GM21529 (cell line): ENCODE results near the gene PAX1.
A peak's percentile ranks its signal among the peaks of the same experiment; 100 is the strongest.

Experiments used
- ATAC-seq: cut with Tn5 transposase; IDR thresholded peaks from one replicate; pipeline ENCODE4 v1.9.1; 2021; ENCODE audit not compliant: unreplicated experiment

PAX1 gene

DNA sequence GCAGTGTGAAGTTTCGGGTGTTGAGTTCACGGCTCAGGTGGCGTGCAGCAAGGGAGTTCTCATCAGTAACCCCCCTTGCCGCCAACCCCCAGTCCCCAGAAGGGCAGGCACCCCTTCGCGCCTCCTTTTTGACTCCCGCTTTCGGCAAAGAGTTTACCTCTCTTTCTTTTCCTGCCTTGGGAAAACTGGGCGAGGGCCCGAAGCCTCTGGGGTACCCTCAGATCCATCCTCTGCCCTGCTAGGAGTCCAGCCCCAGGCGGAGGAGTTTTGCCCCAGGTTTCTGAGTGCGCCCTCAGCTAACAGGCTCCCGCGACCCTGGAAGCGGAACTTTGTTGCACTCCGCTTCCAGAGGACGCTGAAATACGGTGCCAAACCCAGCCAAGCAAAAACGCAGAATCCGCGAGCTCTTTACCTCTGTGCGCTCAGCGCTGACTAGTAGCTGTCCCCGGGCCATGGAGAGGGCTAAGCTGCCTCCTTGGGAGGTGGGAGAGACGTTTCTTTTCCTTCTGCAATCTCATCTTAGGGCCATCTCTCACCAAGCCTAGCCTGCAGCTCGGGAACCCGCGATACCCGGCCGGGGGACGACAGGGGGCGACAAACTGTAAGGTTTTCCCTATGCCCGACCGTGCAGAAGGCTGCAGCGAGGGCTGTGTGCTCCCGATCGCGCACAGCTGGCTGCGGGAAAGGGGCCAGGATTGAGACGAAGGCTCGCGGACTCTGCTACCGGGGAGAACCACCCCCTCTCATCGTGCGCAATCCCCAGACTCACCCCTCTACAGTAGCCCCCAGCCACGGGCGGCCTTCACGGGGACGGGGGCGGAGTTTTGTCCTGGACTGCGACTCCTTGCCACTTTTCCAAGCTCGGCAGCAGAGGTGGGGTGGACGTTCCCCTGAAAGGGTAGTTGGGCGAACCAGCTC lies 2.7 kb upstream of the PAX1 start:
- ATAC-seq, result no peak

DNA sequence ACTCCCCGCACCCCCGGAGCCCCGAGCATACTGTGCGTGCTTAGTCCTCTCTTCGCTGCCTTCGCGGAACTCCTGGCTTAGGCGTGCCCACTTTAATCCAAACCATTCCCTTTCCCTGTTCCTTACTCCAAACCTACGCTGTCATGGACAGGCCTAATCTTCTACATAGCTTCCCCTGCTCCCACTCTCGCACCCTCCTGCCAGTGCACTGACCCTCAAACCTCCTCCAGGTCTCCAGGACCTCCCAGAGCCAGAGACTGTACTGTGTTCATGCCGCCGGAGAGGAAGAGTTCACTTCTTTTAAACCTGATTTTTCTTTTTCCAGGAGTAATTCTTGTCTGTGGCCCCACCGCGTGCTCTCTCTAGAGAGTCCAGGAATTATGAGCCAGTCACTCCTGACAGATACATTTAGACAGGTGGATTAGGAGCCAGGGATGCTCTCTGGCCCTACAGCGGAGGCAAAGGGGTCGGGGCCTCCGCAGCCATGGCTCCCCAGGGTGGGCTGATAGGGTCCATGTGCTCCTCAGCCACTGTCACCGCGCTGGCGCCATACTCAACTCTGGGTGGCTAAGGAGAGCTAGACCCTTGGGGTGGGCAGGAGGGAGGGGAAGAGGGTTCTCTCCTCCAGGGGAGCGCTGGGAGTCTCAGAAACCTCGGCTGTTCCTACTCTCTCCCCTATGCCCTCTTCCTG lies 1.6 kb upstream of the PAX1 start:
- no peak for ATAC-seq

DNA sequence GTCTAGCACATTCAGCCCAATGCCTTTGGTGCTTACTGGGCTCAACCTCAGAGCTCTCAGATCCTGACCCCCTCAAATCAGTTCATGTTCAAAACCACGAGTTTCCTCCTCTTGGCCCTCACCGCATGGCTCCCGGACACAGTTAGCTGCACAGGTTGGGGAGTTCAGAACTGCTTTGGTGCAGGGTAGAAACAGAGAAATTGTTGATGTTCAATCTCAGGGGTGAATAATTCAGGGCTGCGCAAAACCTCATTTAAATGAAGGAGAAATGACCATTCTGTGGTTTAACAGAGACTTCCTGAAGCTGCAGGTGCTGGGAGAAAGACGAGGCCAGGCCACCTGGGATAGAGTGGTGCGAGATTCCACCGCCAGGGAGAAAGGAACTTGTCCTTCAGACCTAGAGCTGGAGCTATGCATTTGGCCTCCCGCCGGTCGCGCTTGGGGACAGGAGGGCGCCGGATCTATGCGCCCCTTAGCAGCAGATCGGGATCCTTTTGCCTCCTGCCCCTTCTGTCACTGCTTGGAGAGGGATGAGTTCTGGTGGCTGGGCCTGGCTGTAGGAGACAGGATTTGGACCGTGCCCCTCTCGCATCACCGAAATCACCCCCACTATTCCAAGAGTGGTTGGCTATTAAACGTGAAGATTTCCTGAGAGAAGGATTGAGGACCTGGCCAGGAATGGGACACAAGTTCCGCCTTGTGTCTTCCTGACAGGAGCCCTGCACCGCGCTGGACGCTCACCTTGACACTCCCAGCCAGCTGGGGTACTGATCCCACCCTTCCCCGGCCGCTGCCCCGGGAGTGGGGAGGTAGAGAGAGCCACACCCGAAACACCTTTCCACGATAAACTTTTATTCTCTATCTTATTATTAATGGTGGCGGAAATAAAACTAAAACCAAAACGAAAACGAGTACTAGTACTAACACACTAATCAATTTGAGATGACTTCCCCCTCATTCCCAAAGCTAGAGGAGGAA lies 767 bp upstream of the PAX1 start:
- no peak for ATAC-seq

DNA sequence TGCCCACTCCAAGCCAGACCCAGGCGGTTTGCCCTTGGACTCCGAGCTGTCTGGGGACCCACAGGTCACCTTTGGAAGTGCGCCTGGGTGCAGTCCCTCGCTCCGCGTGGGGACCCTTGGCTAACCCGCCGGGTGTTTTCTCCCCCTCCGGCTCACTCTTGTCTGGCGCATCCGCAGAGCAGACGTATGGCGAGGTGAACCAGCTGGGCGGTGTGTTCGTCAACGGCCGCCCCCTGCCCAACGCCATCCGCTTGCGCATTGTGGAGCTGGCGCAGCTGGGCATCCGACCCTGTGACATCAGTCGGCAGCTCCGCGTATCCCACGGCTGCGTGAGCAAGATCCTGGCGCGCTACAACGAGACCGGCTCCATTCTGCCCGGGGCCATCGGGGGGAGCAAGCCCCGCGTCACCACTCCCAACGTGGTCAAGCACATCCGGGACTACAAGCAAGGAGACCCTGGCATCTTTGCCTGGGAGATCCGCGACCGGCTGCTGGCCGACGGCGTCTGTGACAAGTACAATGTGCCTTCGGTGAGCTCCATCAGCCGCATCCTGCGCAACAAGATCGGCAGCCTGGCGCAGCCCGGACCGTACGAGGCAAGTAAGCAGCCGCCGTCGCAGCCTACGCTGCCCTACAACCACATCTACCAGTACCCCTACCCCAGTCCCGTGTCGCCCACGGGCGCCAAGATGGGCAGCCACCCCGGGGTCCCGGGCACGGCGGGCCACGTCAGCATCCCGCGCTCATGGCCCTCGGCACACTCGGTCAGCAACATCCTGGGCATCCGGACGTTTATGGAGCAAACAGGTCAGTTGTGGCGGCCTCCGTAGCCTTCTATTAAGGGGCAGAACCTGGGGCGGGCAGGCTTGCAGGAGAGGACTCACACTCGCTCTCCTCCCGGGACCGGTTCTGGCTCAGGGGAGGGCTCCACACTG lies 1.1 kb downstream of the PAX1 start:
- ATAC-seq, result no peak

DNA sequence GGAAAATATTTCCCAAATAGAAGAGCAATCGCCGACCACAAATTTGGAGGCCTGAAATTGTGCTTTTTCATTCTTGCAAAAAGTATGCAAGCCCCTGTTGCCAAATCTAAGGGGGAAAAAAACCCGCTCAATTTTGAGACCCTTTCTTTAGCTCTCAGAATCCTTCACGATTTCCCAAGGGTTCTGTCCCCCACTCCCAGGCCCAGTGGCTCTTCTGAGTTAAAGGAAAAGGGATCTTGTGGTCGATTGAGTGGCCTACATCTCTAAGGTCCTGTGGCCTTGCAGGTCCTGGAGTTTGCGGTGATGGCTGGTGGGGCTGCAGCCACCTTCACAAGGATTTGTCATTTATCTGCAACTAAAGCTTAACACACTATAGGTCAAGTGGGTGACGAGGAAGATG lies 1.8 kb downstream of the PAX1 start:
- no peak for ATAC-seq

DNA sequence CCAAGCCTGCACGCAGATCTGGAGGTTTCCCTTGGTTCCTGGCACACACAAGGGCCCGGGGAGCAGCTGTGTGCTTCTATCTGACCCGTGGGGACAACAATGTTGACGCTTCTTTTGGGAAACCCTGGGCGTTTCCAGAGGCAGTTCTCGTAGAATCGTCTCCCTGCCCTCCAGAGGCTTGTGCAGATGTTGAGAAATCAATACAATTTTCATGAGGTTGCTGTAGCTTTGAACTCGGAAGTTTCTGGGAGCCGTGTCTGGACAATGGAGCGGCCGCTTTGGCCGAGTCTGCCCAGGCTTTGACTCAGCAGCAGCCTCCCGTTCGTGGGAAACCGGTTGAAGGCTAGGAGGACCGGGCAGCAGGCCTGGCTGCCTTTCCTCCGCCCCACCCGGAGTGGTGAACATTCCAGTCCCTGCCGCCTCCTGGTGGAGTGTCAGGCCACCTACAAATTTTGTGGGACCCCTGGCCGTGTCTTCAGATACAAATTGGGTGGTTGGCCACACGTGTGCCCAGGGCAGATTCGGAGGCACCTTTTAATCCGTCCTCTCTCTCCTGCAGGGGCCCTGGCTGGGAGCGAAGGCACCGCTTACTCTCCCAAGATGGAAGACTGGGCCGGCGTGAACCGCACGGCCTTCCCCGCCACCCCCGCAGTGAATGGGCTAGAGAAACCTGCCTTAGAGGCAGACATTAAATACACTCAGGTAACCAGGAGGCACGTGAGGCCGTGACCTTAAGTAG lies 2.7 kb downstream of the PAX1 start:
- ATAC-seq, result no peak

DNA sequence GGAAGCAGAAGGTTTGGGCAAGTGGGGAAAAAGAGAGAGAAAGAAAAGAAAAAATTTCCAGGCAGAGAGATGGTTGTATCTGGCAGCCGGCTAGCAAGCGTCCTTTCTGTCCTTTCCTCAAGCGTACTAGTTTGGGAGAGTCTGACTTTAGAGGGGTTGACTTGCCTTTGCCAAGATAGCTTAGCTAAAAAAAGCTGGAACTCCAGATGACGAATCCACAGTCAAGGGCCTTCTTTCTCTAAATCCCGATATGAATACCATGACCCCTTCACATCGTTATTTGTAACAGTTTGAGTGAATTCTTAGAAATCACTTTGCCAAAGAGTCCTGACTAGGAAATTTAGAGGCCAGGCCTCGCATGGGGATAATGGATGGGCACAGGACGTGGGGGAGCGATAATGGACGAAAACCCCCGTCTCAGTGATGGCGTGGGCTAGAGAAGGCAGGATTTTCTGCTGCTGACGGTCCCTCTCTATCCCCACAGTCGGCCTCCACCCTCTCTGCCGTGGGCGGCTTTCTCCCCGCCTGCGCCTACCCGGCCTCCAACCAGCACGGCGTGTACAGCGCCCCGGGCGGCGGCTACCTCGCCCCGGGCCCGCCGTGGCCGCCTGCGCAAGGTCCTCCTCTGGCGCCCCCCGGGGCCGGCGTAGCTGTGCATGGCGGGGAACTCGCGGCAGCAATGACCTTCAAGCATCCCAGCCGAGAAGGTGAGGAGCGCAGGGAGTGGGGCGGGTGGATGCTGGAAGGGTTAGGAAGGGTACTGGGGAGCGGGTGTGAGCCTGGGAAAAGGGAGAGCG lies 3.5 kb downstream of the PAX1 start:
- no peak for ATAC-seq

DNA sequence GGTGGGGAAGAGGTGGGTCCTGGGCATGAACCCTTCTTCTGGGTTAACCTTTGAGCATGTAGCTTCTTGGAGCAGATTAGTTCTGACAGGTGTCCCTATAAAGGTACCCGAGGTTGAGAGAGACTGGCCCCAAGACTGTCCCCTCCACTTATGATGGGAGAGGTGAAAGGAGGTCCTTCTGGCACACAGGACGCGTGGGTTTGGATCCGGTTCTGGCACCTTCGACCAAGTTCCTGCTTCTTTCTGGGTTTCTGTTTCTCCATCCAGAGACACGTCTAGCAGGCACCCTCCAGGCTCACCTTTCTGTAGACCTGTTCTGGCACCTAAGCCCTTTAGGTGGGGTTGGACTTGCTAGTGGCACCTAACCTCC lies 4.1 kb downstream of the PAX1 start:
- no peak for ATAC-seq

DNA sequence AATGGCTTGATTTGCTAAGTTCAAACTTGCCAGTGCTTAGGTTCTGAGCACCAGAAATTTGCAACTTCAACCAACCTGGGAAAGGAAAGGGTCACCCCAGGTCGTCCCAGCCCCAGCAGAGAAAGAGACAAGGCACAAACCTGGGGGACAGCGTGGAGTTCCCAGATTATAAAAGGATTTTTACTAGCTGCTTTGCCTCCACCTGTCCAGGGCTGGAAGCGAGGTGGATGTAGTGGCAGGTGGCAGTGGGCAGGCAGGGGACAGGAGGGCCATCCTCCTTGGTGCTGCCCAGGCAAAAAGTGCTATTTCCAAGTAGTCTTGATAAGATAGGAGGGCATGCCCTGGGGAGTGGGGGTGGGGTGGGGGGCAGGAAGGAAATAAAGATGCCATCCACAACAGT lies 4.9 kb downstream of the PAX1 start:
- ATAC-seq, result no peak

DNA sequence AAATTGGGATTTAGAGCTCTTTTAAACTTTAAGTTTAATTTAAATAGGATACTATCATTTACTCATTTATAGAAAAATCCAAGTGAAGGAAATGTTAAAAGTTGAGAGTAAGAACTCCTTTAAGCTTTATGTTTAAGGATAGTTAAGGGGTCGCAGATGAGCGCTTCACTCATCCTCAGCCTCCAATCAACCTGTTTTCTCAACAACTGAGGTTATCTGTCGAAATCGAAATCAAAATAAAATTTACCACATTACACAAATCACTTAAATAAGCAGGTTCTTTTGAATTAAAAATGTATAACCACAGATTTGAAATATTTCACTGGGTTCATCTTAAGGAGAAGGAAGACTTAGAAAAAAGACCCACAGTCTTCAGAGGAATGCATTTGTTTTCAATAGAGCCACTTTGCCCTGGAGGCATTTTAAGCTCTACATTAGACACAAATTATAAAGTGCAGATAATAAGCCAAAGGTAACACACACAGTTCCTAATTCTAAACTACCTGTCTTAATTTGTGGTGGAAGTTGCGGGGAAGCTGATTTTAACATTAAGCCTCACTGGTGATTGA lies 5.5 kb downstream of the PAX1 start:
- ATAC-seq, result no peak

DNA sequence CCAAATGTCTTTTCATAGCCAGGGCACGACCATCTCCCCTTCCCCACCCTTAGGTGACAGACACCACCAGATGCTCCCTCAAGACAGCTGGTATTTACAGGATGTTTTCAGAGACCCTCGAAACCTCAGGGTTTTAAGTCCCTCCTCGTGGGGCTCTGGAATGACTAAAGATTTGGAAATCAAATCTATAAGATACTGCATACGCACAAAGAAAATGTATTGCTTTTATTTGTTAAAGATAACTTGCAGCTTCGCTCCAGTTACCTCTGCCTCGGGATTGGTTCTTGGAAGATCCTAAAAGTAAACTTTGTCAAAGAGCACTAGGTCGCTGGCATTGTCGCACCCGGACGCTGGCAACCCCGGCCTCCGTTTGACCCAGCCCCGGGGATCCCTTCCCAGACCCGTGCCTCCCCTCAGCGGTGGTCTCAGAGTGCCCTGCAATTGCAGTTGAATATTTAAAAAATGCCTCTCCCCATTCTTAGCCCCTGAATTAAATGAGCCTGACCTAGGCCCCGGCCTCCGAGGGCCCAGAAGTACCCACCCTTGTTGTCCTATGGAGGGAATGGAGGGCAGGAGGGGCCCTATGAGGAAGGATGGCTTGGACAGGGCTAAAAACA lies 7.1 kb downstream of the PAX1 start:
- no peak for ATAC-seq

DNA sequence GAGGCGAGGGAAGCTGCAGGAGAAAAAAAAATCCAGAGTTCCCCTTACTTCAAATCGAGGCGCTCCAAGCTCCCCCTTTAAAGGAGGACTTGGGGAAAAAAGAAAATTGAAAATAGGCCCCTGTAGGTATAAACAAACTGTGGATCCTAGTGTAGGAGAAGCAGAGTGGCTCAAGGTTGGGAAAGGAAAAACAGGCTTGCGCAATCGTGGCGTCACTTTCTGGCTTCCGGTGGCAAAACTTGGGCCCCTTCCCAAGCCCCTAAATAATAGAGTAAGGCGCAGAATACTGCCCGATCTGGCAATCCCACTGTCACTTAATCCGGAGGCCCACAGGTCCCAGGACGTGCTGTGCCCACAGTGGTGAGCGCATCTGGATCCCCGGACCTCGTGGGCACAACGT lies 8.0 kb downstream of the PAX1 start:
- no peak for ATAC-seq

DNA sequence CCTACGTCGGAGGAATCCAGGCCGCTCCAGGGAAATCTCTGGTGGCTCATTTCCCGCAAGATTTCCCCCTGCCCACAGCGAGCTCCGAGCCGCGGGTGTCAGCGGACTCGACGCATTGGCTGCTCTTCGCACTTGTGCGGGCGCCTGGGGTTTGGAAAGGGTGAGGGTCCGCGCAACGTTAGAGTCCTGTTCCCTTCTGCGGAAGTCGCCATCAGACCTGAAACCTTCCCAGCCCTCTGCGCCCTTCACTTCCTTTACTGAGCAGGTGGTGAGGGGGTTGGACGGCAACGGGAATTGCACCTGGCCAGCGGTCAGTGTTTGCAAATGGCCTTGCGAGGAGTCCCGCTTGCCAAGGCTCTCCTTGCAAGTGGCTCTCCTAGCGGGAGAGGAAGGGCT lies 8.4 kb downstream of the PAX1 start:
- no peak for ATAC-seq

DNA sequence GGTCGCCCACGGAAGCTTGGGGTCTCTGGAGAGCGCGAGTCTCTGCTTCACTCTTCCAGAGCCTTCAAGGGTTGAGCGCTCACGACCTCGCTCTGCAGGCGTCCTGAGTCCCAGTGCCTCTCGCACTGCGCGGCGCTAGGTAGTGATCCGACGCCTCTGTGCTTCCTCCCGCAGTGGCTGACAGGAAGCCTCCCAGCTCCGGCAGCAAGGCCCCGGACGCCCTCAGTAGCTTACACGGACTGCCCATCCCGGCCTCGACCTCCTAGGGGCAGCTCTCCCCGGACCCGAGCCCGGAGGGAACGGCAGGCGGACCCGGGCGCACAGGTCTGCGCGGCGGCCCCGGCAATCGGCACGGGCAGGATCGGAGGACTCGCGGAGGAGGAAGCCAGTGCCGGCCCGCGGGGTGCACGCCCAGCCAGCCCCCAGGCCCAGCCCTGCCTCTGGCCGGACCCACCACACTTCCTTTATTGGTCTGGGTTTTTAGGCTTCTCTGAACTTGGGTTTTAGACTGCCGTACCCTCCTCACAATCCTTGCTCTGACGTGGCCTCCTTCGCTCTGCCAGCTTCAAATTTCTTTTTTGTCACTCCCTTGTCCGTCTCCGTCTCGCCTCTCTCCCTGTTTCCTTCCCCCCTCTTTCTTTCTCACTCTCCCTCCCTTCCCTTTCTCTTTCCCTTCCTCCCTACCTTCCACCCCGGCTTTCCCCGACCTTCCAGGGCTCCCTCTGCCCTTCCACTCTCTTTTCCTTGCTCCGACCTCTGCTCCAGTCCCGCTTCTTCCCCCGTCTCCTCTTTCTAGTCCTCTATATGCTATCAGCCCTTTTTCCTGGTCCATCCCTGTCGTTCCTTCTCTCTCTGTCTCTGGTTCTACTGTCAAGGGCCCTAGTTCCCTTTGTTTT lies 9.1 kb downstream of the PAX1 start:
- ATAC-seq, result no peak

DNA sequence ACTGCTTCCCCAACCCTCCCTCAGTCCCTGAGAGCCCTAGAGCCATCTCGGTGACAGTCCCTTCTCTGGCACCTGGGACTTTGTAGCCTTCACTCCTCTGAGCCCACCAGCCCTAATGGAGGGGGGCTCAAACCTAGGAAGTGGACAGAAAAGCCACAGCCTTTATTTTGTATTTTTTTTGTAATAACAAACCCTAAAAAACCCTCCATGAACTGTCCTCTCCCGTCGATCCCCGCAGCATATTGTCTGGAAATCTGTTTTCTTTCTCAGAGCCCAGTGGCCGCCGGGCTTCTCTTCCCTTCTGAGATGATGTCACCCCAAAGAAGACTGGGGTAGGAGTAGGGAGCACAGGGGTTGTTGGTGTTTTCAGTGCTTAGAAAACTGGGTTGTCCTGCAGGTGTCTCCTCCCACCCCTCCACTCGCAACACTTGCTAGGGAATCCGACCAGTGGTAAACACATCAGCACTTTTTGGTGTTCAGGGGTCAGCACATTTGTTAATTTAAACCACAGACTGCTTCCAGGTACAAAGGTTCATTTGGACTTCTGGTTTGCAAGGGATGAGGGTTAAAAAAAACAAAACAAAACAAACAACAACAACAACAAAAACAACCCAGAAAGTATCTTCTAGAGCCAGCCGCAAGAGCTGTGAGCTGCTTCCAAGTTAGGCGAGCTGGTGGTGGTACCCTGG lies 9.9 kb downstream of the PAX1 start:
- ATAC-seq, result no peak

DNA sequence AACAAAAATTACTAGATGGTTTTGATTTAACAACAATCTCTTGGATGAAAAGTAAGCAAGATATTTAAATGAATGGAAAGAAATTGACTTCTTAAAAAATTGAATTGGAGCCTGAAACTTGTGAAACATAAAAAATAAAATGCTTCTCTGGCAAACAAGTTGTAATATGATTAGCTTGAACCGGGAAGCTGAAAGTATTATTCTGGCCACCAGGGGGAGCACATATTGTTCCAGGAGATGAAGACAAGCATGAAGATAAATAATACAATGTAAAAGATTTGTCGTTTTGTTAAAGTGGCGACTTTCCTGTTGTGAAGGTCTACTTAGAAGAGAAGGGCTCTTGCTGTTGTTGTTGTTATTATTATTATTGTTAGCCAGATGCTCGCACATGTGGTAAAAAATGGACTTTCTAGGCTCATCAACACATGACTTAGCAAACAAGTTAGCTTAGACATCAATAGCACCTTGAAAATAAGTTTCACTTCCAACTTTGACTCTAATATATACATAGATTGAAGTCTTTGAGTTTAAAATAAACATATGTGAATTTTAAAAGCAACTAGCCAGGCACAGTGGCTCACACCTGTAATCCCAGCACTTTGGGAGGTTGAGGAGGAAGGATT lies 14.2 kb downstream of the PAX1 start:
- peak; percentile 53 for ATAC-seq
